Activated CD4-positive, alpha-beta T cell treated with anti-CD3 and anti-CD28 coated beads, Interleukin-2, amount 50 U/mL, for 16 hours (primary cell): ENCODE data around the gene KRTAP12-4.
"Not testable (repeated sequence)": the region's sequence is repeated elsewhere in the genome, so short reads cannot be mapped to it uniquely, and the experiment has no call there.

Source experiments
- DNase-seq: peaks from one replicate; pipeline ENCODE4 v3.0.0-alpha.2; 2020

Gene KRTAP12-4

DNA sequence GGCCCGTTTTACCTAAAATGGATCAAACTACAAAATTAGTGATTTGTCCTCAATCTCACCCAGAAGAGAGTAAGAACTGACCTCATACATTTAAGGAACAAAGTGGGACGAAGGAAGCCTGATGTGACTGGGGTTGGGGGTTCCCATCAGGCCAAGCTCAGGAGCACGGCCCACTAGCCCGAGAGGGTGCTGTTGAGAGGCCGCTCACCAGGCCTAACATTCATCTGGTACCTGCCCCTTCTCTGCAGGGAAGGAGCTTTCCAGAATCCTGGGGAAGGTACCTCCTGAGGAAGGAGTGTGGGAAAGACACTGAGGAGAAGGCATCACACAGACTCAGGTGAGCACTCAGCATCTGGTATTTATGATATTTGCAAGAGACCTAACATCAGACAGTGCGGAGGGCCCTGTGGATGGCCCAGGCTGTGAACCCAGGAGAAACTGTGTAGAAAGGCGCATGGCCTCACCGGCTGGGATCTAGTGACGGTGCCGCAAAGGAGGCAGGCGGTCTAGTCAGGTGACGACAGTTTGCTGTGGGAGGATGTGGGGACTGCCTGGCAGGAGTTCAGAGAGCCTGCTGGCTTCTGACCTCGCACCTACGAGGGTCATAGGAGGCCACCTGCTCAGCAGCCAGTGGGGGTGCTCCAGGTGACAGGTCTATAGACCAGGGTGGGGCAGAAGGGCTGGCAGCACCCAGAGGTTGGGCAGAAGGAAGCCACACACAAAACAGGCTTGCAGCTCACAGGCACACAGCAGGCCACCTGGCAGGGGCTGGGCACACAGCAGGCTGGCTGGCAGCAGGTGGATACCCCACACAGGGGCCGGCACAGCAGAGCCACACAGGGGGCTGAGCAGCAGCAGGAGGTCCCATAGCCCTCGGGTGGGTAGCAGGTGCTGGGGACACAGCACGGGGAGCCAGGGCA, 543 bp downstream of the KRTAP12-4 start:
- DNase-seq: no peak

DNA sequence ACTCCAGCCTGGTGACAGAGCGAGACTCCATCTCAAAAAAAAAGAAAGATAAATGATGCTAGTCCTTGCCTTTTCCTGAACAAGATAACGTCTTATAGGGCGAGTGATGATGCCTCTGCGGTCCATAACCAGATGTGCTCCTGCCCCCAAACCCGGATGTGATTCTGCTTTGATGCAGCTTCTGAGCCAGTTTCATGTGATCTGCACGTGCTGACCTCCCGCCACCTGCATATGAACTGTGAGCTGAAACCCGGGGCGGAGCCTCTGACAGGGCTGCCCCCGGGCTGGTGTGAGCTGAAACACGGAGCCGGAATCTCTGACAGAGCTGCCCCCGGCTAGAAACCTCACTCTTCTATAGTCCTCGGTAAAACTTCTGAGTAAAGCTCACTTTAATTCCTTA, 1.3 kb downstream of the KRTAP12-4 start:
- DNase-seq: no peak

- DNase-seq: no peak
Observed at GRCh38 chr21:44650973-44651675, 3.3 kb downstream of the KRTAP12-4 start.

DNA sequence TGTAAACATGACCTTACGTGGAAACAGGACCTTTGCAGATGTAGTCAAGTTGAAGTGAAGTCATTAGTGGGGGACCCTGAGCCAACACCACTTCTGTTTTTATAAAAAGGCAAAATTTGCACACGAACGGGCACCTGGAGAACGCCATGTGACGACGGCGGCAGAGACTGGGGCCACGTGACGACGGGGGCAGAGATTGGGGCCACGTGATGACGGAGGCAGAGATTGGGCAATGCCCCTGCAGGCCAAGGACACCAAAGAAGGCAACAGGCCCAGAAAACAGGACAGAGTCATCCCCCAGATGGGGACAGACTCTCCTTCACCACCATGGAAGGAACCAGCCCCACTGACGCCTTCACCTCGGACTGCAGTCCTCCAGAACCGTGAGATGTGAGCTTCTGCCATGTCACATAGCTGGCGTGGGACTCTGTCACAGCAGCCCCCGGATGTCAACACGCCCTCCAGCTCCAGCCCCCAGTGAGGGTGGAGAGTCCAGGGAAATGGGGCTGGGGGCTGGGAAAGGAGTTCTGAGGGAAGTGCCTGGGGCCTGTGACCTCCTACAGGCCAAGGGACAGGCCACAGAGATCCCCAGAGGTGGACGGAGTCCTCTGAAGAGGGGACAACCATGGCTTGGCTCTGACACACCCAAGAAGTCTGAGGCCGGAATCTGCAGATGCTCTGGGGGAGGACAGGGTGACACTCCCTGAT, 4.0 kb downstream of the KRTAP12-4 start:
- DNase-seq: no peak

DNA sequence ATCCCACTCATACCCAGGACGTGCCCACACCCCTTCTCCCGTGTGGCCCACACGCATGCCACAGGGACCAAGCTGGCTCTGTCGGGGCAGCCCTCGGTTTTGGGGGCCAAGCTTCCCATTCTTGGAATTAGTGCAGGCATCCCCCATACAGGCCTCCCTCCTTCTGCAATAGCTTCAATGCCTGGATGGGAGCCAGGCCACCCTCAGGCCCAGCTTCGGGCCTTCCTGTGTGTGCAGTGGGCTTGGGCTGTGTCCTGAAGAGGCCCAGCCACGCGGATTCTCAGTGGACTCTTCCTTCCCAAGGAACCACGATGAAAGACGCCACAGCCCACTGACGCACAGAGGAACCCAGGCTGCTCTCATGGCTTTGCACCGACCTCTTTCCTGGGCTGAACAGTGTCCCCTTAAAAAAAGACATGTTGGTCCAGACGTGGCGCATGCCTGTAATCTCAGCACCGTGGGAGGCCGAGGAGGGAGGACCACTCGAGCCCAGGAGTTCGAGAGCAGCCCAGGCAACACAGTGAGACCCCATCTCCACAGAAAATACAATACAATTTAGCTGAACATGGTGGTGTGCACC, 4.8 kb downstream of the KRTAP12-4 start:
- DNase-seq: no peak

- no peak for DNase-seq
Observed at GRCh38 chr21:44648557-44649311, 5.7 kb downstream of the KRTAP12-4 start.

GRCh38 chr21:44647222-44647552, 7.3 kb downstream of the KRTAP12-4 start:
- no peak for DNase-seq

DNA sequence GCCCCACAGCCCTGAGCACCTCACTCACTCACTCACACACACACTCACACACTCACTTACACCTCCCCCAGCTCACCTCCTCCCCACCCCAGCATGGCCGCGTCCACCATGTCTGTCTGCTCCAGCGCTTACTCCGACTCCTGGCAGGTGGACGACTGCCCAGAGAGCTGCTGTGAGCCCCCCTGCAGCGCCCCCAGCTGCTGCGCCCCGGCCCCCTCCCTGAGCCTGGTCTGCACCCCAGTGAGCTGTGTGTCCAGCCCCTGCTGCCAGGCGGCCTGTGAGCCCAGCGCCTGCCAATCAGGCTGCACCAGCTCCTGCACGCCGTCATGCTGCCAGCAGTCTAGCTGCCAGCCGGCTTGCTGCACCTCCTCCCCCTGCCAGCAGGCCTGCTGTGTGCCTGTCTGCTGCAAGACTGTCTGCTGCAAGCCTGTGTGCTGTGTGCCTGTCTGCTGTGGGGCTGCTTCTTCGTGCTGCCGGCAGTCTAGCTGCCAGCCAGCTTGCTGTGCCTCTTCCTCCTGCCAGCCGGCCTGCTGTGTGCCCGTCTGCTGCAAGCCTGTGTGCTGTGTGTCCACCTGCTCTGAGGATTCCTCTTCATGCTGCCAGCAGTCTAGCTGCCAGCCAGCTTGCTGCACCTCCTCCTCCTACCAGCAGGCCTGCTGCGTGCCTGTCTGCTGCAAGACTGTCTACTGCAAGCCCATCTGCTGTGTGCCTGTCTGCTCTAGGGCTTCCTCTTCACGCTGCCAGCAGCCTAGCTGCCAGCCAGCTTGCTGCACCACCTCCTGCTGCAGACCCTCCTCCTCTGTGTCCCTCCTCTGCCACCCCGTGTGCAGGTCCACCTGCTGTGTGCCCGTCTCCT, 7.9 kb downstream of the KRTAP12-4 start, which contains the start of gene KRTAP10-11:
KRTAP10-11 (plus strand) TSS at position 49 of the 856 bp plus-strand sequence; CDS start at position 94, 45 bp downstream.
- not testable (repeated sequence) for DNase-seq

DNA sequence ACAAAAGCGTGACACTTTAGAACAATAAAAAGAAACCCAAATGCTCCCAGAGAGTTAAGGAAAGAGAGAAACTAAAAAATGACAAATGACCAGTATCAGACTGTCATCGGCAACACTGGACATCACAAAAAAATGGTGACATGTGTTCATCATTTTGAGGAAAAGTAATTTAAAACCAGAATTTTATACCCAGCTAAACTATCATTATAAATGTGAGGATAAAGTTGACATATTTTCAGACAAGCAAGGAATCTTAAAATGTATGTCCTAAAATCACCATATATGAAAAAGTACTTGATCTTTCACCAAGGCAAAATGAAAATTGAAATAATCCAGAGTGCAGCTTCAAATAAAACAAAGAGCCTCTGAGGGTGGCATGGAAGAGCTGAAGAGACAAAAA, 9.6 kb downstream of the KRTAP12-4 start:
- DNase-seq: no peak

DNA sequence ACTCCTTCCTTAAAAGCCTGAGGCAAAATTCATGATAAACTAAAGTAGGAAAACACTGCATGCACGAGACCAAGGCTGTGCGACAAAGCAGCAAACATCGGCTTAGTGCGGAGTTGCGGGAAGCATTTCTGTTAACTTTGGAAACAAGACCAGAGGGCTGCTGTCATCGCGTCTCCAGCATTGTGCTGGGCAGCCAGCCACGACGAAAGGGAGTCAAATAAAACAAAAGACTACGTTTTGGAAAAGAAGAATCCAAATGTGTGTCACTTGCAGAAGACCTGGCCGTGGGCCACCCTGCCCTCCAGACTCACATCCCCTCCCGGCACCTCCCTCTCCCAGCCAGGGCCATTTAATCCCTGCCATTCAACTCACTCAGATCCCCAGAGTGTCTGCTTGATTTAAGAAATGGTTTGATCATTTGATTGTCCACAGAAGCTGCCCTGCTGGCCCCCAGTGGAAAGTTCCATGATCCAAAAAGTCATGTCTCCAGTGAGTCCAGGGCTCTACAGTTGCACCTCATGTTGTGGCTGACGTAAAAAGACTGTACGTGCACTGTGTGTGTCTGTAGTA, 10.6 kb downstream of the KRTAP12-4 start:
- no peak for DNase-seq

- DNase-seq: no peak
Observed at GRCh38 chr21:44640761-44641160, 13.7 kb downstream of the KRTAP12-4 start.

DNA sequence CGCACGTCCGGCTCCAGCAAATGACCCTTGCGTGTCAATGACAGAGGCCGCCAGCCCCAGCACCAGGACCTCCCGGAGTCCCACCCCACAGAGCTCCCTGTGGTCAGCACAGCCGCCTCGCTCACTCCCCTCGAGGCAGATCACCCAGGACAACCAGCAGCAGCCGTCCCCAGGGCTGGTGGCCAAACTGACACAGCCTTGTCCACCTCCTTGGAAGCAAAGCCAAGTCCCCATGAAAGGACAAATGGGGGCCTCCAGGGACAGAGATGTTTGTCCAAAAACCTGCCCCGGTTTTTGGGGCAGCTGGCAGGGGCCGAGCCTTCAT, 15.2 kb downstream of the KRTAP12-4 start:
- DNase-seq: no peak

- not testable (repeated sequence) for DNase-seq
Observed at GRCh38 chr21:44638506-44639330, 15.7 kb downstream of the KRTAP12-4 start.

DNA sequence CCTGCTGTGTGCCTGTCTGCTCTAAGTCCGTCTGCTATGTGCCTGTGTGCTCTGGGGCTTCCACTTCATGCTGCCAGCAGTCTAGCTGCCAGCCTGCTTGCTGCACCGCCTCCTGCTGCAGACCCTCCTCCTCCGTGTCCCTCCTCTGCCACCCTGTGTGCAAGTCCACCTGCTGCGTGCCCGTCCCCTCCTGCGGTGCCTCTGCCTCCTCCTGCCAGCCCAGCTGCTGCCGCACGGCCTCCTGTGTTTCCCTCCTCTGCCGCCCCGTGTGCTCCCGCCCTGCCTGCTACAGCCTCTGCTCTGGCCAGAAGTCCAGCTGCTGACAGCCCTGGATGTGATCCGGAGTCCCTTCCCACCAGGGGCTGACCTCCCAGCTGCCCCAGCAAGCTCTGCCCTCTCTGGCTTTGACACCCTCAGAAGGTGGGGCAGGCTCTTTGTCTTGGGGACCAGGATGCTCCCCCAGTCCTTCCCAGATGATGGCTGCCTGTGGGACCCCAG, 16.6 kb downstream of the KRTAP12-4 start:
- not testable (repeated sequence) for DNase-seq

DNA sequence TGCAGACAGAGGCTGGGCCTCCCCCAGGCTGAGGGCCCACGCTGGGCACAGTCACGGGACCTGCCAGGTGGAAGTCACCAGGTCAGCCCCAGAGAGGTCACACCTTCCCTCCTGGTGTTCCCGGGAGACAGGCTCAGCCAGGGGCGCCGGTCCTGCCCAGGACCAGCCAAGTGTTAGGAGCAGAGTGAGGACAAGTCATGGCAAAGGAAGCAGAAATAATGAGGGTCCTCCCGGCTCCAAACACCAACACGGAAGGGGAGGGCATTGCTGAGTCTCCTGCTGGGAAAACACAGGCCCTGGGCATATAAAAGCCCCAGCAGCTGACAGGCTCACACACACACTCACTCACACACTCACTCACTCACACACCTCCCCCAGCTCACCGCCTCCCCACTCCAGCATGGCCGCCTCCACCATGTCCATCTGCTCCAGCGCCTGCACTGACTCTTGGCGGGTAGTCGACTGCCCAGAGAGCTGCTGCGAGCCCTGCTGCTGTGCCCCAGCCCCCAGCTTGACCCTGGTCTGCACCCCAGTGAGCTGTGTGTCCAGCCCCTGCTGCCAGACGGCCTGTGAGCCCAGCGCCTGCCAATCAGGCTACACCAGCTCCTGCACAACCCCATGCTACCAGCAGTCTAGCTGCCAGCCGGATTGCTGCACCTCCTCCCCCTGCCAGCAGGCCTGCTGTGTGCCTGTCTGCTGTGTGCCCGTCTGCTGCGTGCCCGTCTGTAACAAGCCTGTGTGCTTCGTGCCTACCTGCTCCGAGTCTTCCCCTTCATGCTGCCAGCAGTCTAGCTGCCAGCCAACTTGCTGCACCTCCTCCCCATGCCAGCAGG, 17.2 kb downstream of the KRTAP12-4 start, which contains the start of gene KRTAP10-10:
KRTAP10-10 (plus strand) TSS at position 339 of the 833 bp plus-strand sequence; CDS start at position 401, 62 bp downstream.
- DNase-seq: no peak

GRCh38 chr21:44636209-44637017, 18.0 kb downstream of the KRTAP12-4 start:
- no peak for DNase-seq

DNA sequence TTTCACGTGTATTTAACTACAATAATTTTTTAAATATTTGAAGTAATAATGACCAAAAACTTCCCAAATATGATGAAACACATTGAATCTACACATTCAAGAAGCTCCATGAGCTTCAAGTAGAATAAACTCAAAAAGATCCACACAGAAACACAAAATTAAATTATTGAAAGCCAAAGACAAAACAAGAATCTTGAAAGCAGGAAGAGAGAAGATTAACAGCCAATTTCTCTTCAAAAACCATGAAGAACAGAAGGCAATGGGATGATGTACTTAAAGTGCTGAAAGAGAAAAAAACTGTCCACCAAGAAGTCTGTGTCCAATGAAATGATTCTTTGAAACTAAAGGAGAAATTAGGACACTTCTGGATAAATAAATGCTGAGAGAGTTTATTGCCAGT, 22.4 kb downstream of the KRTAP12-4 start:
- DNase-seq: no peak

DNA sequence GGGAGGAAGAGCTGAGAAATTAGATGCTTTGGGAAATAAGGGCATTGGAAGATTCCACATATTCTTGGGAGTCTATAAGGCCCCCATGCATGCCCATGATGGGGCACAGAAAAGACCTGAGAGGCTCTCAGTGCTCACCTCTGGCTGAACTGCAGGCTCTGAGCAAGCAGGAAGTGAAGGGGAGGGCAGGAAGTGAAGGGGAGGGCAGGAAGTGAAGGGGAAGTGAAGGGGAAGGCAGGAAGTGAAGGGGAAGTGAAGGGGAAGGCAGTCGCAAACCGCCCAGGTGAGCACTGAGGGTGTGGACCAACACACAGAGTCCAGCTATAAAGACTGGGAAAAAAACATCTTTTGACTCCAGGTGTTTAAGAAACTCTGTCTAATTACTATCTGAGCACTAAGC, 24.0 kb downstream of the KRTAP12-4 start:
- no peak for DNase-seq
